Bronchial epithelial cell (primary cell): ENCODE results near the gene NDUFA6. TPM values are rescaled to one million over a fixed set of nuclear protein-coding genes. Genes with fewer than 3 reads are reported as not detected.

ENCODE experiments used
- DNase-seq: peaks from one replicate; pipeline ENCODE4 v3.0.0-alpha.2; 2010; ENCODE audit warnings: low read depth
- FAIRE-seq: peaks from 2 replicates; lab custom pipeline; 2011; peaks lifted over from hg19 to GRCh38; lab: Jason Lieb, UNC
- H3K27me3 ChIP-seq: 2 replicates; pipeline ENCODE4 v1.5.1; 2011; ENCODE audit warnings: low read length; ENCODE audit not compliant: control insufficient read depth, insufficient read depth
- H3K36me3 ChIP-seq: 2 replicates; pipeline ENCODE4 v1.5.1; 2011; ENCODE audit warnings: low read length; ENCODE audit not compliant: control insufficient read depth, insufficient read depth
- H3K4me3 ChIP-seq: 2 replicates; pipeline ENCODE4 v1.5.1; 2011; ENCODE audit warnings: mild to moderate bottlenecking, low read depth, low read length, control low read depth
- CTCF ChIP-seq: IDR thresholded peaks from 2 replicates; pipeline ENCODE4 v1.5.1; 2011; ENCODE audit warnings: mild to moderate bottlenecking, moderate library complexity, low read length, control low read depth, inconsistent platforms; ENCODE audit not compliant: insufficient read depth, severe bottlenecking
- total RNA-seq: library from RNA; depleted of rRNA; stranded (reverse); fragments of >200 nt; gene quantifications from 2 replicates; pipeline ENCODE4 v1.2.1, GENCODE V29; 2014

The NDUFA6 gene
- total RNA-seq, 1 donor from 2014 or later: 64.8 TPM

- DNase-seq (no peak), FAIRE-seq (no peak)
- H3K36me3 ChIP-seq: no peaks in the 10 kb centered on the region
- no peak overlapping the region for H3K4me3 ChIP-seq
- no peaks in the 10 kb centered on the region for H3K27me3 ChIP-seq
- no peak for TF ChIP-seq CTCF
These were observed 39.9 kb downstream of the NDUFA6 start for GRCh38 chr22:42050641-42051180.

- H3K27me3 ChIP-seq: no peaks in the 10 kb centered on the region
- FAIRE-seq (no peak), DNase-seq (no peak)
- no peak overlapping the region for H3K4me3 ChIP-seq
- TF ChIP-seq CTCF: no peak
- H3K36me3 ChIP-seq: no peaks in the 10 kb centered on the region
These were observed 48.8 kb downstream of the NDUFA6 start for GRCh38 chr22:42041784-42042183.

- no peak for TF ChIP-seq CTCF
- no peak overlapping the region for H3K4me3 ChIP-seq
- H3K36me3 ChIP-seq: no peaks in the 10 kb centered on the region
These were observed 51.3 kb downstream of the NDUFA6 start for GRCh38 chr22:42039271-42039670.

More at GRCh38 chr22:42039271-42039670, 51.3 kb downstream of the NDUFA6 start:
- DNase-seq: no peak
- H3K27me3 ChIP-seq: no peaks in the 10 kb centered on the region
- no peak for FAIRE-seq

Other genes starting within 250 kb of the NDUFA6 start
- not detected in 2 replicates for gene SHISA8, start 175.7 kb downstream of the NDUFA6 start, total RNA-seq
- under 0.01 TPM in 2 replicates for gene TNFRSF13C, start 164.0 kb downstream of the NDUFA6 start, total RNA-seq
- gene CENPM, start 143.6 kb downstream of the NDUFA6 start, total RNA-seq: 1.3 and 3.5 TPM in 2 replicates
- gene SEPTIN3, start 121.3 kb downstream of the NDUFA6 start, total RNA-seq: under 0.01 TPM in 2 replicates
- 0.26 and 0.77 TPM in 2 replicates for gene WBP2NL, start 92.0 kb downstream of the NDUFA6 start, total RNA-seq
- 18.7 and 26.0 TPM in 2 replicates for gene NAGA, start 20.0 kb downstream of the NDUFA6 start, total RNA-seq
- 2.4 and 3.4 TPM in 2 replicates for gene PHETA2, start 16.5 kb downstream of the NDUFA6 start, total RNA-seq
- gene SMDT1, start 11.1 kb downstream of the NDUFA6 start, total RNA-seq: 5.5 and 14.8 TPM in 2 replicates
- gene CYP2D6, start 40.0 kb upstream of the NDUFA6 start, total RNA-seq: 0.53 and 0.64 TPM in 2 replicates
- gene TCF20, start 179.9 kb upstream of the NDUFA6 start, total RNA-seq: 36.9 and 40.8 TPM in 2 replicates